K562 (cell line): ENCODE data around the gene FITM1. TPM values are rescaled to one million over a fixed set of nuclear protein-coding genes. Genes with fewer than 3 reads are reported as not detected.

ENCODE experiments used
- CREB3L1 ChIP-seq: fragments of 450-650 bp; IDR thresholded peaks from 2 replicates; pipeline ENCODE4 v1.6.1; 2014; ENCODE audit warnings: low read depth, mild to moderate bottlenecking, moderate library complexity, borderline replicate concordance
- CREM ChIP-seq: IDR thresholded peaks from 2 replicates; pipeline ENCODE4 v1.6.1; 2014; ENCODE audit warnings: antibody characterized with exemption, low read depth
- GMEB1 ChIP-seq: fragments of 250-450 bp; sonication (Bioruptor Pico); IDR thresholded peaks from 2 replicates; pipeline ENCODE4 v1.4.0; 2020; ENCODE audit warnings: mild to moderate bottlenecking
- GTF2F1 ChIP-seq: IDR thresholded peaks from 2 replicates; pipeline ENCODE4 v1.6.1; 2011; ENCODE audit warnings: low read depth, low read length, improper control_type of control experiment
- ID3 ChIP-seq, 2 experiments: fragments of 250-450 bp in 1 of 2; fragments of 450-650 bp in 1 of 2; sonication (Bioruptor Pico) in 1 of 2; IDR thresholded peaks; 2 replicates each; pipeline versions ENCODE4 v1.6.1 to v1.8.0; 2016 to 2021; ENCODE audit warnings: mild to moderate bottlenecking in 2 of 2, moderate library complexity in 2 of 2, missing compliant biosample characterization in 1 of 2, missing genetic modification characterization in 1 of 2
- LCOR ChIP-seq: sonication (generic); formaldehyde crosslinking; IDR thresholded peaks from 2 replicates; pipeline ENCODE4 v1.8.0; 2022; ENCODE audit warnings: mild to moderate bottlenecking, missing genetic modification reagents
- NFE2L1 ChIP-seq: fragments of 450-650 bp; IDR thresholded peaks from 2 replicates; pipeline ENCODE4 v1.6.1; 2016; ENCODE audit warnings: missing genetic modification characterization, low read depth, mild to moderate bottlenecking, missing compliant biosample characterization, moderate library complexity, borderline replicate concordance
- NKRF ChIP-seq: fragments of 450-650 bp; IDR thresholded peaks from 2 replicates; pipeline ENCODE4 v1.6.1; 2016; ENCODE audit warnings: borderline replicate concordance
- NR0B1 ChIP-seq: fragments of 450-650 bp; IDR thresholded peaks from one replicate; pipeline ENCODE4 v1.6.1; 2018; ENCODE audit warnings: mild to moderate bottlenecking, moderate library complexity; ENCODE audit not compliant: partially characterized antibody
- NR3C1 ChIP-seq: sonication (generic); formaldehyde crosslinking; IDR thresholded peaks from 2 replicates; pipeline ENCODE4 v1.8.1; 2022; ENCODE audit warnings: missing genetic modification reagents
- STAT6 ChIP-seq: sonication (generic); formaldehyde crosslinking; IDR thresholded peaks from 2 replicates; pipeline ENCODE4 v1.8.1; 2023; ENCODE audit warnings: mild to moderate bottlenecking, missing genetic modification reagents
- TSC22D4 ChIP-seq: fragments of 450-650 bp; IDR thresholded peaks from 2 replicates; pipeline ENCODE4 v1.6.1; 2016; ENCODE audit warnings: missing genetic modification characterization, missing biosample characterization, control low read depth
- ZBTB8A ChIP-seq: fragments of 450-650 bp; IDR thresholded peaks from 2 replicates; pipeline ENCODE4 v1.6.1; 2018; ENCODE audit warnings: mild to moderate bottlenecking, moderate library complexity; ENCODE audit not compliant: partially characterized antibody
- ZKSCAN1 ChIP-seq: fragments of 150-350 bp; IDR thresholded peaks from 2 replicates; pipeline ENCODE4 v1.6.1; 2016; ENCODE audit warnings: low read depth, low read length
- ZNF239 ChIP-seq: fragments of 250-450 bp; sonication (Bioruptor Pico); IDR thresholded peaks from 2 replicates; pipeline ENCODE4 v1.4.0; 2020; ENCODE audit warnings: mild to moderate bottlenecking
- ZNF699 ChIP-seq: fragments of 250-450 bp; sonication (Bioruptor Pico); IDR thresholded peaks from 2 replicates; pipeline ENCODE4 v1.8.0; 2021; ENCODE audit warnings: mild to moderate bottlenecking, moderate library complexity; ENCODE audit not compliant: insufficient replicate concordance
- polyA plus RNA-seq, 8 experiments: library from polyadenylated mRNA; depleted of rRNA in 4 of 8; stranded (reverse) in 5 of 8; unstranded in 3 of 8; fragments of >200 nt; fragmentation: Nextera tagmentation in 2 of 8; fragmentation: Illumina TruSeq in 1 of 8; extraction: Ambion mirVana in 2 of 8; extraction: Trizol in 1 of 8; gene quantifications; 2 replicates each; pipeline versions ENCODE4 v1.2.1 to v1.2.3, GENCODE V29; 2011 to 2014; ENCODE audit warnings: inconsistent platforms in 1 of 8, missing spikeins in 1 of 8
- total RNA-seq, 7 experiments: library from RNA; depleted of rRNA in 6 of 7; stranded (reverse); fragments of >200 nt in 6 of 7; fragmentation: Illumina TruSeq in 2 of 7; extraction: Trizol in 2 of 7; gene quantifications; 2 replicates each; pipeline versions ENCODE4 v1.2.1 to v1.2.3, GENCODE V29; 2011 to 2021; ENCODE audit warnings: low replicate concordance in 1 of 7

The FITM1 gene
- total and polyA plus RNA-seq, 9 of the 15 experiments (the other 6 are each of a cell fraction or from before 2014, with no cell fraction given): 0.09 to 0.20 TPM; not detected in 7

- TF ChIP-seq STAT6 (CRISPR knock-in tag) (no peak), LCOR (CRISPR knock-in tag) (peak; percentile 27; the same call in 1 of the 2 replicates), ZBTB8A (no peak), NR0B1 (no peak), CREB3L1 (peak; percentile 53; the same call in 1 of the 2 replicates), NFE2L1 (tag) (no peak), ID3 (CRISPR knock-in tag; IDR thresholded peaks at IDR 0.05) (no peak), ID3 (tag; IDR thresholded peaks at IDR 0.05) (no peak), TSC22D4 (tag) (no peak), GMEB1 (CRISPR knock-in tag) (peak; percentile 10; the same call in 1 of the 2 replicates), ZNF699 (no peak), GTF2F1 (no peak), NR3C1 (CRISPR knock-in tag) (no peak), NKRF (peak; percentile 69), ZKSCAN1 (no peak), CREM (peak; percentile 52), ZNF239 (CRISPR knock-in tag) (peak; percentile 73)
Observed at GRCh38 chr14:24113801-24114531, 16.5 kb upstream of the FITM1 start (continued).
